T47D (cell line): ENCODE measurements around the gene GPN1.
"Not testable (repeated sequence)": the region's sequence is repeated elsewhere in the genome, so short reads cannot be mapped to it uniquely, and the experiment has no call there.

Source experiments
- DNase-seq, 2 experiments: peaks; one replicate each; pipeline versions ENCODE4 v3.0.0 to v3.0.0-alpha.2; 2011 to 2012; ENCODE audit warnings: low read depth in 1 of 2, low spot score in 1 of 2
- JUND ChIP-seq: IDR thresholded peaks from 2 replicates; pipeline ENCODE4 v1.6.1; 2012; ENCODE audit warnings: low read depth
- in situ Hi-C: cut with HindIII; loops from 2 replicates; pipeline ENCODE4 v1.10.0; 2016; ENCODE audit warnings: low sequenced_read_pairs, low pct_unique_long_range_greater_than_20kb

Gene GPN1

GRCh38 chr2:27628767-27629709 lies at the start of gene GPN1, which contains the start of gene CCDC121:
Gene GPN1 (plus strand): TSS chr2:27629050. CDS start chr2:27629059, 9 bp downstream.
Gene CCDC121 (minus strand): TSS chr2:27629012. CDS start chr2:27627799, 1,213 bp downstream.
- no peak for TF ChIP-seq JUND

GRCh38 chr2:27581417-27582128 lies 47.3 kb upstream of the GPN1 start:
- DNase-seq: no peak
- TF ChIP-seq JUND: no peak
- in situ Hi-C loops: no loop called here

More at GRCh38 chr2:27628767-27629709, at the start of gene GPN1, which contains the start of gene CCDC121:
- in situ Hi-C loops: no loop called here
- DNase-seq: peak; percentile 50 to 73

- in situ Hi-C loops: no loop called here
- no peak for TF ChIP-seq JUND
- DNase-seq: no peak
Measured at GRCh38 chr2:27582129-27582694, 46.6 kb upstream of the GPN1 start.

- in situ Hi-C loops: no loop called here
- no peak for TF ChIP-seq JUND
- peak; percentile 35 to 84 for DNase-seq
Measured at GRCh38 chr2:27582695-27583389, 46.0 kb upstream of the GPN1 start, which contains the start of gene ZNF512. Gene ZNF512 (plus strand): TSS chr2:27583042. CDS start chr2:27583113, 71 bp downstream.

- in situ Hi-C loops: no loop called here
- TF ChIP-seq JUND: no peak
- peak in 1 of 2 experiments; percentile 2 for DNase-seq
Measured at GRCh38 chr2:27583390-27583915, 45.4 kb upstream of the GPN1 start.

GRCh38 chr2:27584597-27584996 lies 44.3 kb upstream of the GPN1 start:
- no peak for DNase-seq
- in situ Hi-C loops: no loop called here
- no peak for TF ChIP-seq JUND

GRCh38 chr2:27587025-27587424 lies 41.8 kb upstream of the GPN1 start:
- in situ Hi-C loops: no loop called here
- no peak for TF ChIP-seq JUND
- DNase-seq: no peak

- in situ Hi-C loops: no loop called here
- no peak for TF ChIP-seq JUND
- DNase-seq: no peak
Measured at GRCh38 chr2:27588308-27588707, 40.5 kb upstream of the GPN1 start.

GRCh38 chr2:27591745-27592144 lies 37.1 kb upstream of the GPN1 start:
- peak in 1 of 2 experiments; percentile 8 for DNase-seq
- no peak for TF ChIP-seq JUND
- in situ Hi-C loops: no loop called here

- in situ Hi-C loops: no loop called here
- TF ChIP-seq JUND: no peak
- no peak for DNase-seq
Measured at GRCh38 chr2:27593240-27593639, 35.6 kb upstream of the GPN1 start.

- in situ Hi-C loops: not testable (repeated sequence)
Measured at GRCh38 chr2:27594020-27594703, 34.7 kb upstream of the GPN1 start.

GRCh38 chr2:27595412-27595811 lies 33.4 kb upstream of the GPN1 start:
- DNase-seq, in situ Hi-C loops: not testable (repeated sequence)

More at GRCh38 chr2:27594020-27594703, 34.7 kb upstream of the GPN1 start:
- DNase-seq: not testable (repeated sequence)
